HEK293 (cell line): Measurements from ENCODE around the gene STARD8.

Experiments
- TCF7L2 ChIP-seq: IDR thresholded peaks from 2 replicates; pipeline ENCODE4 v1.6.1; 2011; ENCODE audit warnings: low read depth, mild to moderate bottlenecking, inconsistent platforms, low read length, moderate library complexity, borderline replicate concordance
- TF ChIP-seq, protein P1 (sequence below): fragments of 450-650 bp; formaldehyde crosslinking; IDR thresholded peaks from 2 replicates; pipeline ENCODE4 v1.5.1; 2016; ENCODE audit warnings: missing biosample characterization, missing genetic modification characterization
- TF ChIP-seq, protein P2 (sequence below): fragments of 450-650 bp; formaldehyde crosslinking; IDR thresholded peaks from 2 replicates; pipeline ENCODE4 v1.5.1; 2016; ENCODE audit warnings: missing biosample characterization, missing genetic modification characterization

DNA sequence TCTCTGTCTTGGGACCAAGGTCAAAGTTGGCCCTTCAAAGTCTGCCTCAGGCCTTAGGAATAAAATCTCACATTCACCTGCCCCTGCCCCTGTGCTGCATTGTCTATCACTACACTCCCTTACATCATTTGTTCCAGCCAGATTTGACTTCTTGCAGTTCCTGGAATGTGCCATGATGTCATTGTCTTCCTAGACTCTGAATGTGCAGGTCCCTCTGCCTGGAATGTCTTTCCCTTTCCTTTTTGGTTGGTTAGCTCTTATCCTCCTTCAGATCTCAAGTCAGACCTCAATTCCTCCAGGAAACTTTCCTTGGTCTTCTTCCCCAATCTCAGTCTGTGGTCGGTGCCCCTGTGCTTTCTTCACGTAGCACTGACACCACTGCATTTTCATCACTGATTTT lies 113.6 kb downstream of the STARD8 start:
- TF ChIP-seq TCF7L2, result no peak
- TF ChIP-seq, protein P1, sequence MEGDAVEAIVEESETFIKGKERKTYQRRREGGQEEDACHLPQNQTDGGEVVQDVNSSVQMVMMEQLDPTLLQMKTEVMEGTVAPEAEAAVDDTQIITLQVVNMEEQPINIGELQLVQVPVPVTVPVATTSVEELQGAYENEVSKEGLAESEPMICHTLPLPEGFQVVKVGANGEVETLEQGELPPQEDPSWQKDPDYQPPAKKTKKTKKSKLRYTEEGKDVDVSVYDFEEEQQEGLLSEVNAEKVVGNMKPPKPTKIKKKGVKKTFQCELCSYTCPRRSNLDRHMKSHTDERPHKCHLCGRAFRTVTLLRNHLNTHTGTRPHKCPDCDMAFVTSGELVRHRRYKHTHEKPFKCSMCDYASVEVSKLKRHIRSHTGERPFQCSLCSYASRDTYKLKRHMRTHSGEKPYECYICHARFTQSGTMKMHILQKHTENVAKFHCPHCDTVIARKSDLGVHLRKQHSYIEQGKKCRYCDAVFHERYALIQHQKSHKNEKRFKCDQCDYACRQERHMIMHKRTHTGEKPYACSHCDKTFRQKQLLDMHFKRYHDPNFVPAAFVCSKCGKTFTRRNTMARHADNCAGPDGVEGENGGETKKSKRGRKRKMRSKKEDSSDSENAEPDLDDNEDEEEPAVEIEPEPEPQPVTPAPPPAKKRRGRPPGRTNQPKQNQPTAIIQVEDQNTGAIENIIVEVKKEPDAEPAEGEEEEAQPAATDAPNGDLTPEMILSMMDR (tag by site-specific recombination), result no peak
- TF ChIP-seq, protein P2, sequence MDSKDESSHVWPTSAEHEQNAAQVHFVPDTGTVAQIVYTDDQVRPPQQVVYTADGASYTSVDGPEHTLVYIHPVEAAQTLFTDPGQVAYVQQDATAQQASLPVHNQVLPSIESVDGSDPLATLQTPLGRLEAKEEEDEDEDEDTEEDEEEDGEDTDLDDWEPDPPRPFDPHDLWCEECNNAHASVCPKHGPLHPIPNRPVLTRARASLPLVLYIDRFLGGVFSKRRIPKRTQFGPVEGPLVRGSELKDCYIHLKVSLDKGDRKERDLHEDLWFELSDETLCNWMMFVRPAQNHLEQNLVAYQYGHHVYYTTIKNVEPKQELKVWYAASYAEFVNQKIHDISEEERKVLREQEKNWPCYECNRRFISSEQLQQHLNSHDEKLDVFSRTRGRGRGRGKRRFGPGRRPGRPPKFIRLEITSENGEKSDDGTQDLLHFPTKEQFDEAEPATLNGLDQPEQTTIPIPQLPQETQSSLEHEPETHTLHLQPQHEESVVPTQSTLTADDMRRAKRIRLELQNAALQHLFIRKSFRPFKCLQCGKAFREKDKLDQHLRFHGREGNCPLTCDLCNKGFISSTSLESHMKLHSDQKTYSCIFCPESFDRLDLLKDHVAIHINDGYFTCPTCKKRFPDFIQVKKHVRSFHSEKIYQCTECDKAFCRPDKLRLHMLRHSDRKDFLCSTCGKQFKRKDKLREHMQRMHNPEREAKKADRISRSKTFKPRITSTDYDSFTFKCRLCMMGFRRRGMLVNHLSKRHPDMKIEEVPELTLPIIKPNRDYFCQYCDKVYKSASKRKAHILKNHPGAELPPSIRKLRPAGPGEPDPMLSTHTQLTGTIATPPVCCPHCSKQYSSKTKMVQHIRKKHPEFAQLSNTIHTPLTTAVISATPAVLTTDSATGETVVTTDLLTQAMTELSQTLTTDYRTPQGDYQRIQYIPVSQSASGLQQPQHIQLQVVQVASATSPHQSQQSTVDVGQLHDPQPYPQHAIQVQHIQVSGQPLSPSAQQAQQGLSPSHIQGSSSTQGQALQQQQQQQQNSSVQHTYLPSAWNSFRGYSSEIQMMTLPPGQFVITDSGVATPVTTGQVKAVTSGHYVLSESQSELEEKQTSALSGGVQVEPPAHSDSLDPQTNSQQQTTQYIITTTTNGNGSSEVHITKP, result no peak
